ENCODE measurements around the gene IRF2BP2.

The IRF2BP2 gene

GRCh38 chr1:234573711-234574299 lies 36.2 kb downstream of the IRF2BP2 start:
- H3K27ac ChIP-seq, result no peak overlapping the region
- TF ChIP-seq, protein P1, sequence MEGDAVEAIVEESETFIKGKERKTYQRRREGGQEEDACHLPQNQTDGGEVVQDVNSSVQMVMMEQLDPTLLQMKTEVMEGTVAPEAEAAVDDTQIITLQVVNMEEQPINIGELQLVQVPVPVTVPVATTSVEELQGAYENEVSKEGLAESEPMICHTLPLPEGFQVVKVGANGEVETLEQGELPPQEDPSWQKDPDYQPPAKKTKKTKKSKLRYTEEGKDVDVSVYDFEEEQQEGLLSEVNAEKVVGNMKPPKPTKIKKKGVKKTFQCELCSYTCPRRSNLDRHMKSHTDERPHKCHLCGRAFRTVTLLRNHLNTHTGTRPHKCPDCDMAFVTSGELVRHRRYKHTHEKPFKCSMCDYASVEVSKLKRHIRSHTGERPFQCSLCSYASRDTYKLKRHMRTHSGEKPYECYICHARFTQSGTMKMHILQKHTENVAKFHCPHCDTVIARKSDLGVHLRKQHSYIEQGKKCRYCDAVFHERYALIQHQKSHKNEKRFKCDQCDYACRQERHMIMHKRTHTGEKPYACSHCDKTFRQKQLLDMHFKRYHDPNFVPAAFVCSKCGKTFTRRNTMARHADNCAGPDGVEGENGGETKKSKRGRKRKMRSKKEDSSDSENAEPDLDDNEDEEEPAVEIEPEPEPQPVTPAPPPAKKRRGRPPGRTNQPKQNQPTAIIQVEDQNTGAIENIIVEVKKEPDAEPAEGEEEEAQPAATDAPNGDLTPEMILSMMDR (IDR thresholded peaks at IDR 0.05), result no peak
- TF ChIP-seq ZFX (IDR thresholded peaks at IDR 0.05; ENCODE audit: borderline replicate concordance), result no peak

GRCh38 chr1:234572966-234573365 lies 37.0 kb downstream of the IRF2BP2 start:
- TF ChIP-seq ZFX (IDR thresholded peaks at IDR 0.05; ENCODE audit: borderline replicate concordance), result no peak
- TF ChIP-seq, protein P1 (IDR thresholded peaks at IDR 0.05), result no peak
- H3K27ac ChIP-seq, result no peak overlapping the region

DNA sequence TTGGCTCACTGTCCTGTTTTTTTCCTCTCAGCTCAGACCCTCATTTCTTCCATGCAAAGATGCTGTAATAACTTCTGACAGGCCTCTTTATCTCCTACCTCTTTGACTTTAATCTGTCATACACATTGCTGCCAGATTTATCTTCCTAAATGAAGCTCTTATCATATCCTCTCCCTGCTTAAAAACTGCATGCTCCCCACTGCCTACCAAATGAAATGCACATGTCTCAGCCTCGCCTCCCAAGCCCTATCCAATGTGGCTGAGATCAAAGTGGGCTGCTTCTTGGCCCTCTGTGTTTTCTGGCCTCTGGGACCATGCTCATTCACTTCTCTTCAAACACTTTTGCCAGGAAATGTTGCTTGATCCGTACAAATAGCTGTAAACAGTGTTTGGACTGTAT lies 38.3 kb downstream of the IRF2BP2 start:
- no peak overlapping the region for H3K27ac ChIP-seq
- TF ChIP-seq, protein P1 (IDR thresholded peaks at IDR 0.05), result no peak
- no peak for TF ChIP-seq ZFX (IDR thresholded peaks at IDR 0.05; ENCODE audit: borderline replicate concordance)

- H3K27ac ChIP-seq, result no peak overlapping the region
- TF ChIP-seq, protein P1 (IDR thresholded peaks at IDR 0.05), result no peak
- TF ChIP-seq ZFX (IDR thresholded peaks at IDR 0.05; ENCODE audit: borderline replicate concordance), result no peak
These were observed 39.5 kb downstream of the IRF2BP2 start for GRCh38 chr1:234570329-234571120.

GRCh38 chr1:234568345-234568744 lies 41.6 kb downstream of the IRF2BP2 start:
- no peak overlapping the region for H3K27ac ChIP-seq
- TF ChIP-seq ZFX (IDR thresholded peaks at IDR 0.05; ENCODE audit: borderline replicate concordance), result no peak
- TF ChIP-seq, protein P1 (IDR thresholded peaks at IDR 0.05), result no peak

GRCh38 chr1:234565132-234565531 lies 44.8 kb downstream of the IRF2BP2 start:
- H3K27ac ChIP-seq, result no peak overlapping the region

More at GRCh38 chr1:234565132-234565531, 44.8 kb downstream of the IRF2BP2 start:
- TF ChIP-seq, protein P1 (IDR thresholded peaks at IDR 0.05), result no peak
- no peak for TF ChIP-seq ZFX (IDR thresholded peaks at IDR 0.05; ENCODE audit: borderline replicate concordance)
